Mucosa of gallbladder (tissue), 1 donor: ENCODE results near the gene MYO10. TPM values are rescaled to one million over a fixed set of nuclear protein-coding genes. Genes with fewer than 3 reads are reported as not detected.
A peak's percentile ranks its signal among the peaks of the same experiment; 100 is the strongest.

Source experiments
- DNase-seq: peaks from one replicate; pipeline ENCODE4 v3.0.0-alpha.2; 2020; ENCODE audit warnings: low spot score
- total RNA-seq: library from RNA; stranded (reverse); gene quantifications from one replicate; pipeline ENCODE4 v1.2.1, GENCODE V29; 2021
- donor health status: DM: no; HTN: no; CAD: no.

Gene MYO10
- total RNA-seq, 1 donor from 2014 or later = 16.2 TPM

DNA sequence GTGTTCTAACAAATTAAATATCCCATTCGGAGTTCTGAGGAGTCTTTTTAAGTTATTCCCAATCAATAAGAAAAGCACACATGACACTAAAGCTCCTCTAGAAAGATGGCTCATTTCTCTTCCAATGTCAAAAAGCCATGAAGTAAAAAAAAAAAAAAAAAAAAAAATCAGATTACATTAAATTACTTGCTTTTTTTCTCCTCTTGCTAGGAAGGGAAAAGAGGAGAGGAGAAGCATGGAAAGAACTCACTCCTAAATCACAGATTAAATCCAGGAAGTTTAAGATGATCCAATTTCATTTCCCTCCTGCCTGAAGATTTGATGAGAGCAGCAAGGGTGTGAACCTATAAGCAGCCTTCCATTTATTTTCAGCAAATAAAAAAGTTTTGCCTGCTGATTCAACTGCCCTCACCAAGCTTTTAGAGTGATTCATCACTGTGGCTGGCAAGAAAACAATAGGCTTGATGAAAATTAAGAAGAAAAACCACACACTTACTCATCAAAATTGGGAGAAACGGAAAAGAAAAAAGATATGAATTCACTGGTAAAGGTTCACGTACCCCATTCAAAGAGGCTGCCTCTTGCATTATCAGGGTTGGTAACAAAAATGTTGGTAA lies 19.7 kb downstream of the MYO10 start:
- DNase-seq = no peak

DNA sequence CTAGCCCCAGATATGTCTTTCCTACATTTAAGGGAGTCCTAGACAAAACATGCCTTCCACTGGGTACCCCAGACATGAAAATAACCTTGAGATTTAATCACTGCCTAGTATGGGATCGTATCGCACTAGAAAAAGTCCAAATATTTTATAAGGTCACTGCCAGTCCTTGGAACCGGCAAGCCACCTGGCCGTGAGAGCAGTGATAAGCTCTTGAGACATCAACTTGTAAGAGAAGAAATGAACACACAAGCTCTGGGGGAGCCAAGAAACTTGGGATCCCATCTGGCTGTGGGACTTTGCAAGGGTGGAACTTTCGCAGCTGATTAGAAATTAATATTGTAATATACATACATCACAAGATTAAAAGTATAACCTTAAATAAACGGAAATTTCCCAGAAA lies 21.5 kb downstream of the MYO10 start:
- DNase-seq = no peak

DNA sequence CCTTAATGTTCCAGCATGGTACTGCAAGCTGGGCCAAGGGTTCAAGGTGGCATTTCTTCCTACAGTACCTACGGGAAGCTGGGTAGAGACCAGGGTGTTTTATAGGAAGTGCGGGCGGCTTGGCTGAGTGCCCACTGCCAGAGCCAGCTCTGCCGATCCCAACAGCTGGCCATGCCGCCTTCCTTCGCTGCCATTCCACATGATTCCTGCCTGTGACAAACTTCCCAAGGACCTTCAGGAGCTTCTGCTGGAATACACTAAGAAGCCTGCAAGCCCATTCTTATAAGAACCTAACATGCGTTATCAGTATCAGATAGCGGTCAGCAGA lies 22.0 kb downstream of the MYO10 start:
- no peak for DNase-seq

DNA sequence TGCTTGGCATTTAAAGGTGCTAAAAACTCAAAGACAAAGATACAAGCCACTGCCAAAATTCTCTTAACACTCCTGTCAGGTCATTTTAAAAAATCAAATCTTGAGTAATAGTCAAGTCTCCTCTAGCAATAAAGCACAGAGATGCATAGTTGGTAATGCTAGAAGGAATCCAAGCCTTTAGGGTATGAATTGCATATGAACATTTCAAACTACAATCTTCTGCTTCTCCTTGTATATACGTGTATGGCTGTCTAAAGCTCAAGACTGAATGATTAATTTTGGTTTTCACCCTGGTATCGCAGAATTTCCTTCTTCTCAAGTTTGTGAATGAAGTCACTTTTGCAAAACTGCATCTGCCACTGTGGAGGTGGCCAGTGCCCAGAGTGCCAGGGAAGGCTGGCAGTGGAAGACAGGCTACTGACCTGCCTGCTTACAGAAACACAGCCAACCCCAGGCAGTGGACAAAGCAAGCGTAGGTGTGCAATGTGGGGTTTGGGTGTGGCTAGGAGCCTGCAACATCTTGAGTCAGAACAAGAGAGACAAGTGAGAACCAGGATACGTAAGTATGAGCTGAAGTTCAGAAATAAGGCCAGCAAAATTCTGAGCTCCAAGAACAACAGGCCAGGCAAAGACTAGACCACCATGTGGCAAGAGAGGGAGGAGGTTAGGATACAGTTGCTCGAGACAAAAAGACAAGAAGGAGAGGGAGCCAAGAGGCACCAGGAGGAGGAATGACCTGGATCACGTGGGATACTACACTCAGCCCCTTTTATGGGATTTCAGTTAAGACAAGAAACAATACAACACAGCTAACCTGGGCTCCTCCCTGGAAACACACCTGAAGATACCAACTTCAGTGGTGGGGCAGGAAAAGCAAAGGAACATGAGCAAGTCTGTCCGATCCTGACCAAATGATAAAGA lies 22.6 kb downstream of the MYO10 start:
- peak; percentile 25 for DNase-seq

DNA sequence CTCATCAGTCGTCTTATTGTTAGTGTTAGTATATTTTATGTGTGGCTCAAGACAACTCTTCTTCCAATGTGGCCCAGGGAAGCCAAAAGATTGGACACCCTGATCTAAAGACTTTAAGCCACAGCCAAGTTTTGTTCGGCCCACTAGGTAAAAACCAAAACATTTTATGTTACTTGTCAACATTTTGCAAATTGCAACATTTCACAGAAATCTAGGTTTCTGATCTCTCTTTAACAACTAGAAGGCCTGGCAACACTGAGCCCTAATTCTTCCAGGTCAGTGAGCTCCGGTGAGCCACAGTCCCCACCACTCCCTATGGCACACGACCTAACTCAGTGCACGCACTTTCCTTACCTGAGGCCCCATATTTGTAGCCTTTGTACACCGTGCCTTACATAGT lies 24.0 kb downstream of the MYO10 start:
- DNase-seq = no peak

DNA sequence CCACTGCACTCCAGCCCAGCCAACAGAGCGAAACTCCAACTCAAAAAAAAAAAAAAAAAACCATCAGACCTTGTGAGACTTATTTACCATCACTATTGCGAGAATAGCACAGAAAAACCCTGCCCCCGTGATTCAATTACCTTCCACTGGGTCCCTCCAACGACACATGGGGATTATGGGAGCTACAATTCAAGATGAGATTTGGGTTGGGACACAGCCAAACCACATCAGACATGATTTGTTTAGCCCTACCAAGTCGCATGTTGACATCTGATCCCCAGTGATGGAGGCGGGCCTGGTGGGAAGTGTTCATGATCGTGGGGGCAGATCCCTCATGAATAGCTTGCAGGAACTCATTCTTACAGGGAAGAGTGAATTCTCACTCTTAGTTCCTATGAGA lies 26.6 kb downstream of the MYO10 start:
- DNase-seq = no peak

DNA sequence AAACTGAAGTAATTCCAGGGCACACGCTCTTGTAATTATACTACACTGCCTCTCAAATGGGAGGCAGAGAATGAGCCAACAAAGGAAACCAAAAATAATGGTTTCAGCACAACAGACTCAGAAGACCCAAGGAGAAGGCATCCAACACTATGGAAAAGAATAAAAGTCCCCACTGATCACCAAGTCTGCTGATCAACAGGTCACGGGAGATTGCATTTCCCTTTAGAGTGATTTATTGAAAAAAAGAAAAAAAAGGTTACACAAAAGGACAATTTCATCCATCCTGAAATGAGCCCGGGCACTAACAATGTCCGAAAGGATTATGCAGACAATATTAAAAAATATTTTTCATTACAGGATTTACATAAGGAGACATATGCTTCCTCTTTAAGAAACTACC lies 28.8 kb downstream of the MYO10 start:
- no peak for DNase-seq

DNA sequence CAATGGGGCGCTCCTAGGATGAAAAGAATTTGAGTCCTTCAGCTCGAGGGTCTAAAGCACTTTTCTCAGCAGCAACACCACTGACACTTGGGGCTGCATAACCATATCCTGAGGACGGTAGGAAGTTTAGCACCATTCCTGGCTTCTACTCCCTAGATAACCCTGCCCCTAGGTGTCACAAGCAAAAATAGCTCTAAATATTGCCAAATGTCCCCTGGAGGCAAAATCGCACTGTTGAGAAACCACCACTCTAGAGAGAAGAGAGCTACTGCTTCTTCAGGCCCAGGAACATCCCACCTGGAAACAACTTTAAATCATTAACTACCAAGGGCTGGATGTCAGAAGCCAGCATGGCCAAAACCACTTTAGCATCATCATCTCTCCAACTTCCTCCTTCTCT lies 29.8 kb downstream of the MYO10 start:
- DNase-seq = no peak

DNA sequence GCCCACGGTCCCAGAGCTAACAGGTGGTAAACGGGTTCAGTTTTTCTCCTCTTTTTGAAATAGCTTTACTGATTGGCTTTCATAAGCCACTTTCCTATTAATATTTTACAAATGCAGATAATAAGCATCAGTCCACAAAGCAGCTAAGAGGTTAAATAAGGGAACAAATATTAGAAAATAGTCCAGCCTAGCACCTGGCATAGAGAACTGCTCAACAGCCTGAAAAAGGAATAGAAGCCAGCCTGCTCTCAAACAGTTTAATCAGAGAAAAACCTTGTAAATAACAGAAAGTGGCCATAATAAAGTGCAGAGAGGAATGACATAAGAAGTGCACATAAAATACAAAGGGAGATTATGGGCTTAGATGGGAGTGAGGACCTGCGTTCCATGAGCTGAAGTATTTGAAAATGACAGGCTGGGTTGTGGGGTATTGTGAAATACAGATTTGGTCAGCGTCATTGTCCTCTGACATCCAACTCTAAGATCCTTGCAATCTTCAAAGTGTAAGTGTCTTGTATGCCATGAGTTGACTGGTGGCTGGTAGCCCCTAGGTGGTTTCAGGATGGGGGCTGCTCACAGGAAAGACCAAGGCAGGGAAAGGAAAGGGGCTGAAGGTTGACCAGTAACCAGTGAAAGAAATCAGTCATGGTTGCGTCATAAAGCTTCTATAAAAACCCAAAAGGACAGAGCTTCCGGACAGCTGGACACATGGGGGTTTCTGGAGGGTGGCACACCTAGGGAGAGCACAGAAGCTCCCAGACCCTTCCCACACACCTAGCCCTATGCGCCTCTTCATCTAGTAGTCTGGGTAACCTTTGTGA lies 32.4 kb downstream of the MYO10 start:
- DNase-seq = no peak

DNA sequence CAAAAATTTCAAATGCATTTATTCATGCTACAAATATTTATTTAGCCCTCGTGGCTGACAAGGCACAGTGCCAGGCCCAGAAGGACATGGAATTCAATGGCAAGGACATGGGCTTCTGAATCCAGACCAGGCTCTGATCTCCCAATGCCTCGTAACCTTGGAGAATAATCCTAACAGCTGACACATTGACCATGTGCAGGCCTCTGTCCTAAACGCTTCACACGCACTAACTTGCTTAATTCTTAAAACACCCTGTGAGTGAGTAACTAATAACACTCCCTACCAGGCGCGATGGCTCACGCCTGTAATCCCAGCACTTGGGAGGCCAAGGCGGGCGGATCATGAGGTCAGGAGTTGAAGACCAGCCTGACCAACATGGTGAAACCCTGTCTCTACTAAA lies 33.2 kb downstream of the MYO10 start:
- DNase-seq = peak; percentile 52

DNA sequence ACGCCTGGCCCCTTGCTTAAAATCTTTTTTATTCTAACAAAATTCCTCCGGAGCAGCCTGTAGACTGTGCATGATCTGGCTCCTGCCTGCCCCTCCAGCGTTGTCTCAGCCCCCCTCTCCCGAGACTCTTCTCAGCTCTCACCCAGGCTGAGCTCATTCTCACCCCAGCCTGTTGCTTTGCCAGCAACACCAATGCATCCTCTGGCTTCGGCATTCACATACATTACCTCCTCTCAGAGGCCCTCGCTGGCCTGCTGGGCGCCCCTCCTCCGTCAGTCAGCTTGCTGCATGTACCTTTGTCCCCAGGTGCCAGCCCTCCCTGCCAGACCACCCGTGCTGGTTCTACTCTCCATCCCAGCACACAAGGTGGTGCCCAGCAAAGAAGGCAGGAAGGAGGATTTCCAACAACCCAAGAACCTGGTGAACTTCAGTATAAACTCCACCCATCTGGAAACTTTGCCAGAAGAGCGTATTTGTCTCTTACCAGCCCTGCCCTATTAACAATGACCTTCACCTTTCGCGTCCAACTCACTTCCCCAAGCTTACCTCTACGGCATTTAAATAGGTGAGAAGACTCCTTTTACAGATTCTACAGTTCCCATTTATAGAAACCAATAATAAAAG lies 35.0 kb downstream of the MYO10 start:
- no peak for DNase-seq

DNA sequence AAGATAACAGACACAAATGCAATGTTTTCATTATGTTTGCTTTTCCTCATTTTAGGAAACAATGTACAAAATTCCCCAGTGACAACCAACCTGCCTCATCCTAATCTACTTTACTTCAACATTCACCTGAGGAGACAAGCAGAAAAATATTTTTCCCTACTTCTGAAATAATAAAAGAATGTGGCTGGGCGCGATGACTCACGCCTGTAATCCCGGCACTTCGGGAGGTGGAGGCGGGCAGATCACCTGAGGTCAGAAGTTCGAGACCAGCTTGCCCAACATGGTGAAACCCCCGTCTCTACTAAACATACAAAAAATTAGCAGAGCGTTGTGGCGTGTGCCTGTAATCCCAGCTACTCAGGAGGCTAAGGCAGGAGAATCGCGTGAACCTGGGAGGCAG lies 36.9 kb downstream of the MYO10 start:
- DNase-seq = no peak

DNA sequence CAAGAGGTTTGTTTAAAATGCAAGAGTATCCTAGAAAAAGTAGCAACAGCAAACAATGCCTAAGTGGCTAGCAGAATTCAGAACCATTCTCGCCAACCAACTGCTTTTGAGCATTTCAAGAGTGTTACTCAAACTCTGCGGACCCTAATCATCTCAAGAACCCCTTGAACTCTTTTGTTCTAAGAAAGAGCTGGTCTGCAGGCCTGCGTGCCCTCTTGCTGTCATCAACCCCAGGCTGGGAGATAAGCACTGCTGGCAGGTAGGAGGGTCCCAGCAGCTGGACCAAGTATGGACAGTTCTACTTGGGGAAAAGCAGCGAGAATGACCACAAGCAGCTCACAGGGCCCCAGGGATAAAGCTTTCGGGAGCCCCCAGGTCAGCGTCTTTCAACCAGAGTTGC lies 38.3 kb downstream of the MYO10 start:
- DNase-seq = no peak

DNA sequence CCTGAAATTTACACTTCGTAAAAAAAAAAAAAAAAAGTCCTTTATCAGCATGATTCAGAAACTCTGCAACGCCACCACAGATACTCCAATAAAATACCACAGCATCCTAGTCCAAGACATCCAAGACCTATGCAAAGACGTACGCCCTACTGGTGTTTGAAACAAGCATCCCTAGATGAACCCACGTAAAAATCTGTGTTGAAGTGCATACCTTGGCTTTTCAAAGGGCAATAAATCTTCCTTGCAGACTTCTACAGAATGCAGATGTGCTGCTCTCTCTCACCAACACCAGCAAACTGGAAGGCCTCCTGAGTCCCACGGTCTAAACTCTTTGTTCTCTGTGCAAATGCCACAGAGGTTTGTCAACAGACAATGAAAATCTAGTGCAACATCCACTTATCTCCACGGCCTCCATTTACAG lies 38.8 kb downstream of the MYO10 start:
- DNase-seq = no peak

DNA sequence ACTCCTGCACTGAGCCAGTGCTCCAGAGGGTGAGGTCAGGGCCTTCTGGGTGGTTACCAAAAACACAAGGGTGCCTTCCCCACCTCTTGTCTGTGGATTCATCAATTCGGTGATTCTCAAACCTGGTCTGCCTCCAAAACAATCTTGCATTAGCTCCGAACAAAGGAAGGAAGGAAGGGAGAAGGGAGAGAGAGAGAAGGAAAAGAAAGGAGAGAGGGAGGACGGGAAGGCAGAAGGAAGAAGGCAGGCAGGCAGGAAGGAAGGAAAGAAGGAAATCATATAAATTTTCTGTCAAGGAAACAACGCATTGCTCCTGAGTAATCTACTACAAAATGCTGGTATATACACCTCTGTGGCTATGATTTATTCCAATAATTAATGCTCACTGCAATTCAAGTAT lies 39.3 kb downstream of the MYO10 start:
- no peak for DNase-seq

DNA sequence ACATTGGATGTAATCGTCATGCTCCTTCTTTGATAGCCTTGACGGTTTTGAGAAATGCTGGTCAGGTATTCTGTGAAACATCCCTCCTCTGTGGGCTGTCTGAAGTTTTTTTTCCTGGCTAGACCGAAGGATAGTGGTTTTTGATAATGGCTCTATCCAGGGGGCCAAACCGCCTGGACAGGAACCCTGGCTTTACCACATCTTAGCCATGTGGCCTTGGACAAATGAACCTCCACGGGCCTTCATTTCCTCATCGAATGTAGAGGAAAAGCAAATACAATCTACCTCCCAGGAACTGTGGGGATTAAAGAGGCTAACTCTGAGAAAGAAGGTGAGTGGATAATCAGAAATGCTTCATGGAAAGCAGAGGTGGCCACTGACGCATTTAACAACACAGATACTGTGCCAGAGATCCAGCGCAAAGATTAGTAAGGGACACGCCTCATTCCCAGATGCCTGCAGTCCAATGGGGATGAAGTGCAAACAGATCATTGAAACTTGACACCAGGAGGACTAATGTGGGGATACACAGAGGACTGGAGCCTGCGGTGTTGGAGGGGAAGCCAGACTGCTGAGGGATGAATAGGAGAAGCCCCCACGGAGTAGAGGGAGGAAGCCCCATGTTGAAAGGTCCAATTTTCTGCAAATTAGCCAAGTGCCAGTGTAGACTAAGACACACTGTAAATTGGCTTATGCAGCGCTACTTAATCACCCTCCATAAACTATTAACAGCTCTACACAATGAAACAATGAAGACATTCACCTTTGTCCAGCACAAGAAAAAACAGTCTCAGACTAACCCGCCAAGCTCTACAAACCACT lies 41.6 kb downstream of the MYO10 start:
- peak; percentile 68 for DNase-seq

DNA sequence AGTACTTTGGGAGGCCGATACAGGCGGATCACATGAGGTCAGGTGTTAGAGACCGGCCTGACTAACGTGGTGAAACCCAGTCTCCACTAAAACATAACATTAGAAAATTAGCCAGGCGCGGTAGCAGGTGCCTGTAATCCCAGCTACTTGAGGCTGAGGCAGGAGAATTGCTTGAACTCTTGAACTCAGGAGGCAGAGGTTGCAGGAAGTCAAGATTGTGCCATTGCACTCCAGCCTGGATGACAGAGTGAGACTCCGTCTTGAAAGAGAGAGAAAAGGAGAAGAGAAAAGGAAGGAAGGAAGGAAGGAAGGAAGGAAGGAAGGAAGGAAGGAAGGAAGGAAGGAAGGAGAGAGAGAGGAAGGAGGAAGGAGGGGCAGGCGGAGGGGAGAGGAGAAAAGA lies 45.1 kb downstream of the MYO10 start:
- no peak for DNase-seq

DNA sequence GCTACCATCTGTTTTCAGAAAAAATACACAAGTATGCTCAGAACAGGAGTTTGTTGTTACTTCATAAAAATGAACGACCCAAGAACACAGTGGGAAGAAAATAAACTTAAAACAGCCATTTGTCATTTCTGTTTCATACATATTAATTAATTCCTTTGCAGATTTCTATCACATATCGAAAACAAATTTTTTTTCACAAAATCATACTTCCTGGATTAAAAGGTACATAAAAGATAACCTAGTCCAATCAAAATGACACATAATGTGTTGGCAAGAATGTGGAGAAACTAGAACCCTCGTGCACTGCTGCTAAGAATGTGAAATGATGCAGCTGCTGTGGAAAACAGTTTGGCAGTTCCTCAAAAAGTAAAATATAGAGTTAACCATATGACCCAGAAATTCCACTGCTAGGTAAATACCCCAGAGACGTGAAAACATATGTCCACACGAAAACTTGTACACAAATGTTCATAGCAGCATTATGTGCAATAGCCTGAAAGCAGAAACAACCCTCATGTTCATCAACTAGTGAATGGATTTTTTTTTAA lies 46.0 kb downstream of the MYO10 start:
- no peak for DNase-seq

DNA sequence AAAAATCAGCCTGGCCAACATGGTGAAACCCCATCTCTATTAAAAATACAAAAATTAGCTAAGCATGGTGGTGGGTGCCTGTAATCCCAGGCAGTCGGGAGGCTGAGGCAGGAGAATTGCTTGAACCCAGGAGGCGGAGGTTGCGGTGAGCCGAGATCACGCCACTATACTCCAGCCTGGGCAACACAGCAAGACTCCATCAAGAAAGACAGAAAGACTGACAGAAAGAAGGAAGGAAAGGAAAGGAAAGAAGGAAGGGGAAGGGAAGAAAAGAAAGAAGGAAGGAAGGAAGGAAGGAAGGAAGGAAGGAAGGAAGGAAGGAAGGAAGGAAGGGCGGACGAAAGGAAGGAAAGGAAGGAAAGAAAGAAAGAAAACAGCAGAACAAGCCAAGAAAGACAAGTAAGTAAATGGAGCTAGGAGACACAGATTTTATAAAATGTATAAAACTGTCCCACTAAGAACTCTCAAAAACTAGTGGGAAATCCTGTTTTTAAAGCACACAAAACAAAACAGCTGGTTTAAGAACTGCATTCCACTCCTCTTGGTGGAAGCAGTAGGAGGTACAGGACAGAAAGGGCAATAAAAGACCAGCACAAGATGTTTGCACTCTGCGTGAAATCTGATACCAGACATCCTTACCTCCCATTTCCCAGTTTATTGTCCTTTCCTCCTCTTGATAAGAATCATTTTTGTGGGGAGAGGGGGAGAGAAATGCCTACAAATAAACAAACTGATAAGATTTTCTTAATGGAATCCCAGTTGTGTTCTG lies 46.7 kb downstream of the MYO10 start:
- DNase-seq = no peak

DNA sequence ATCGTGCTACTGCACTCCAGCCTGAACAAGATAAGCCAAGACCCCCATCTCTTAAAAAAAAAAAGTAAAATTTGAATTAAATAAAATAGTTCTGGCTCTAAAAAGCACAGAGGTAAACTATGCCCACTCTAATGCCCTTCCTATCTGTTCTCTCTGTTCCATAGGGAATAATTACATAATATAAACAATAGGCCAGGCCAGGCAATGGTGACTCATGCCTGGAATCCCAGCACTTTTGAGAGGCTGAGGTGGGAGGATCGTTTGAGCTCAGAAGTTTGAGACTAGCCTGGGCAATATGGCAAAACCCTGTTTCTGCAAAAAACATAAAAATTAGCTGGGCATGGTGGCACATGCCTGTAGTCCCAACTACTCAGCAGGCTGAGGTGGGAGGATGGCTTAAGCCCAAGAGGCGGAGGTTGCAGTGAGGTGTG lies 47.4 kb downstream of the MYO10 start:
- no peak for DNase-seq
